Neural progenitor cell (in vitro differentiated cells): ENCODE measurements around the gene MPZL1. TPM values are rescaled to one million over a fixed set of nuclear protein-coding genes. Genes with fewer than 3 reads are reported as not detected.

Experiments used
- DNase-seq: peaks from one replicate; pipeline ENCODE4 v3.0.0-alpha.2; 2016; ENCODE audit warnings: low spot score
- H2AFZ ChIP-seq: fragments of 200-600 bp; sonication (generic); replicated peaks from 2 replicates; pipeline ENCODE4 v1.6.1; 2016; ENCODE audit warnings: antibody characterized with exemption
- H3F3A ChIP-seq: fragments of 200-600 bp; sonication (generic); 2 replicates; pipeline ENCODE4 v1.6.1; 2016; ENCODE audit warnings: antibody characterized with exemption, low read depth
- H3K27ac ChIP-seq: fragments of 200-600 bp; sonication (generic); 2 replicates; pipeline ENCODE4 v1.5.1; 2016; ENCODE audit warnings: mild to moderate bottlenecking
- H3K27me3 ChIP-seq: fragments of 200-600 bp; sonication (generic); 2 replicates; pipeline ENCODE4 v1.6.1; 2016; ENCODE audit warnings: mild to moderate bottlenecking, moderate library complexity
- H3K36me3 ChIP-seq: fragments of 200-600 bp; sonication (generic); 2 replicates; pipeline ENCODE4 v1.5.1; 2016
- H3K4me1 ChIP-seq: fragments of 200-600 bp; sonication (generic); 2 replicates; pipeline ENCODE4 v1.6.1; 2016; ENCODE audit warnings: mixed run types
- H3K4me2 ChIP-seq: fragments of 200-600 bp; sonication (generic); 2 replicates; pipeline ENCODE4 v1.6.1; 2016
- H3K4me3 ChIP-seq: fragments of 200-600 bp; sonication (generic); 2 replicates; pipeline ENCODE4 v1.5.1; 2016
- H3K79me2 ChIP-seq: fragments of 200-600 bp; sonication (generic); 2 replicates; pipeline ENCODE4 v1.6.1; 2016; ENCODE audit warnings: low read depth
- H3K9ac ChIP-seq: fragments of 200-600 bp; sonication (generic); 2 replicates; pipeline ENCODE4 v1.6.1; 2016
- H3K9me3 ChIP-seq: fragments of 200-600 bp; sonication (generic); 2 replicates; pipeline ENCODE4 v1.5.1; 2016; ENCODE audit warnings: low read depth
- H4K20me1 ChIP-seq: fragments of 200-600 bp; sonication (generic); 2 replicates; pipeline ENCODE4 v1.6.1; 2016; ENCODE audit warnings: low read depth
- H3K27ac Mint-ChIP-seq: 3 replicates; pipeline ENCODE4 v1.8.0; 2021; ENCODE audit warnings: mixed read lengths
- H3K27me3 Mint-ChIP-seq: 2 replicates; pipeline ENCODE4 v1.8.0; 2022; ENCODE audit warnings: low read depth, mild to moderate bottlenecking, inconsistent platforms, moderate library complexity, mixed read lengths; ENCODE audit not compliant: insufficient read depth
- H3K36me3 Mint-ChIP-seq: 3 replicates; pipeline ENCODE4 v1.8.0; 2021; ENCODE audit warnings: mixed read lengths
- H3K4me1 Mint-ChIP-seq: 3 replicates; pipeline ENCODE4 v1.8.0; 2021; ENCODE audit warnings: mixed read lengths
- H3K4me3 Mint-ChIP-seq: 3 replicates; pipeline ENCODE4 v1.8.0; 2021; ENCODE audit warnings: mild to moderate bottlenecking, moderate library complexity, mixed read lengths
- H3K9me3 Mint-ChIP-seq: 3 replicates; pipeline ENCODE4 v1.8.0; 2020; ENCODE audit warnings: mixed read lengths
- CTCF ChIP-seq: fragments of 200-600 bp; sonication (generic); IDR thresholded peaks from 2 replicates; pipeline ENCODE4 v1.5.1; 2017; ENCODE audit warnings: antibody characterized with exemption, mild to moderate bottlenecking
- EZH2 ChIP-seq: fragments of 200-600 bp; sonication (generic); IDR thresholded peaks from 2 replicates; pipeline ENCODE4 v1.6.1; 2017; ENCODE audit warnings: antibody characterized with exemption, mild to moderate bottlenecking, moderate library complexity
- EZH2phosphoT487 ChIP-seq: fragments of 200-600 bp; sonication (generic); IDR thresholded peaks from 2 replicates; pipeline ENCODE4 v1.6.1; 2017; ENCODE audit warnings: antibody characterized with exemption
- total RNA-seq: library from RNA; depleted of rRNA; stranded (reverse); fragments of >200 nt; gene quantifications from 2 replicates; pipeline ENCODE4 v1.2.3, GENCODE V29; 2015; ENCODE audit warnings: low replicate concordance

MPZL1 gene
- total RNA-seq, 1 donor from 2014 or later, result 125 TPM

GRCh38 chr1:167711797-167712196 is 10.0 kb upstream of the MPZL1 start:
- no peak overlapping the region for H3K27ac ChIP-seq
- peaks cover 34% of the 10 kb centered on the region for H3K4me1 Mint-ChIP-seq
- TF ChIP-seq CTCF, result no peak
- TF ChIP-seq EZH2, result no peak

GRCh38 chr1:167713330-167714081 is 8.3 kb upstream of the MPZL1 start:
- no peak overlapping the region for H3K9ac ChIP-seq
- peak overlapping the region; percentile 97 for H3K4me2 ChIP-seq
- DNase-seq, result peak; percentile 53
- TF ChIP-seq EZH2phosphoT487 (no peak), CTCF (no peak), EZH2 (no peak)
- no peaks in the 10 kb centered on the region for H3K79me2 ChIP-seq
- H4K20me1 ChIP-seq, result no peaks in the 10 kb centered on the region
- H3K4me1 Mint-ChIP-seq, result peaks cover 25% of the 10 kb centered on the region
- H2AFZ ChIP-seq, result peak overlapping the region; percentile 97
- peaks cover 8% of the 10 kb centered on the region for H3K9me3 Mint-ChIP-seq
- peaks cover 17% of the 10 kb centered on the region for H3K27me3 ChIP-seq
- H3K4me3 ChIP-seq, result peak overlapping the region; percentile 99
- peak overlapping the region; percentile 58 for H3K27ac Mint-ChIP-seq
- H3K36me3 Mint-ChIP-seq, result peaks cover 6% of the 10 kb centered on the region
- H3K9me3 ChIP-seq, result no peaks in the 10 kb centered on the region
- H3K27ac ChIP-seq, result no peak overlapping the region
- H3F3A ChIP-seq, result peaks cover 24% of the 10 kb centered on the region
- no peaks in the 10 kb centered on the region for H3K36me3 ChIP-seq
- H3K27me3 Mint-ChIP-seq, result peaks cover 38% of the 10 kb centered on the region
- H3K4me3 Mint-ChIP-seq, result peak overlapping the region; percentile 95
- peaks cover 16% of the 10 kb centered on the region for H3K4me1 ChIP-seq

More at GRCh38 chr1:167711797-167712196, 10.0 kb upstream of the MPZL1 start:
- Histone ChIP-seq H3K9ac (no peak overlapping the region), H3K4me1 (peaks cover 24% of the 10 kb centered on the region), H3K4me2 (no peak overlapping the region), H3K4me3 (no peak overlapping the region), H3K36me3 (no peaks in the 10 kb centered on the region), H3K9me3 (no peaks in the 10 kb centered on the region), H4K20me1 (no peaks in the 10 kb centered on the region), H3F3A (peaks cover 41% of the 10 kb centered on the region), H3K27me3 (peaks cover 17% of the 10 kb centered on the region), H2AFZ (no peak overlapping the region), H3K79me2 (no peaks in the 10 kb centered on the region)
- peak overlapping the region; percentile 11 for H3K4me3 Mint-ChIP-seq
- no peak overlapping the region for H3K27ac Mint-ChIP-seq
- DNase-seq, result no peak
- peaks cover 8% of the 10 kb centered on the region for H3K9me3 Mint-ChIP-seq
- peaks cover 33% of the 10 kb centered on the region for H3K27me3 Mint-ChIP-seq
- peaks cover 6% of the 10 kb centered on the region for H3K36me3 Mint-ChIP-seq

- TF ChIP-seq EZH2 (no peak), EZH2phosphoT487 (no peak), CTCF (no peak)
- H3F3A ChIP-seq, result peaks cover 22% of the 10 kb centered on the region
- no peak for DNase-seq
- H3K27me3 ChIP-seq, result peaks cover 17% of the 10 kb centered on the region
- H3K27me3 Mint-ChIP-seq, result peaks cover 38% of the 10 kb centered on the region
- no peaks in the 10 kb centered on the region for H4K20me1 ChIP-seq
- H2AFZ ChIP-seq, result peak overlapping the region; percentile 97
- no peak overlapping the region for H3K27ac Mint-ChIP-seq
- peaks cover 12% of the 10 kb centered on the region for H3K4me1 ChIP-seq
- H3K9me3 Mint-ChIP-seq, result peaks cover 8% of the 10 kb centered on the region
- no peaks in the 10 kb centered on the region for H3K36me3 ChIP-seq
- H3K36me3 Mint-ChIP-seq, result peaks cover 6% of the 10 kb centered on the region
- peak overlapping the region; percentile 99 for H3K4me3 ChIP-seq
- H3K4me3 Mint-ChIP-seq, result peak overlapping the region; percentile 95
- peaks cover 24% of the 10 kb centered on the region for H3K4me1 Mint-ChIP-seq
- peak overlapping the region; percentile 97 for H3K4me2 ChIP-seq
- H3K27ac ChIP-seq, result no peak overlapping the region
- H3K79me2 ChIP-seq, result no peaks in the 10 kb centered on the region
- H3K9ac ChIP-seq, result no peak overlapping the region
- no peaks in the 10 kb centered on the region for H3K9me3 ChIP-seq
These were observed 7.7 kb upstream of the MPZL1 start for GRCh38 chr1:167714098-167714438.
